Parietal lobe (tissue), 1 donor: Measurements from ENCODE around the gene CAPRIN2. TPM values are rescaled to one million over a fixed set of nuclear protein-coding genes. Genes with fewer than 3 reads are reported as not detected.

Experiments
- total RNA-seq: library from RNA; depleted of rRNA; stranded (reverse); fragments of >200 nt; gene quantifications from one replicate; pipeline ENCODE4 v1.2.3, GENCODE V29; 2014

CAPRIN2 gene, protein sequence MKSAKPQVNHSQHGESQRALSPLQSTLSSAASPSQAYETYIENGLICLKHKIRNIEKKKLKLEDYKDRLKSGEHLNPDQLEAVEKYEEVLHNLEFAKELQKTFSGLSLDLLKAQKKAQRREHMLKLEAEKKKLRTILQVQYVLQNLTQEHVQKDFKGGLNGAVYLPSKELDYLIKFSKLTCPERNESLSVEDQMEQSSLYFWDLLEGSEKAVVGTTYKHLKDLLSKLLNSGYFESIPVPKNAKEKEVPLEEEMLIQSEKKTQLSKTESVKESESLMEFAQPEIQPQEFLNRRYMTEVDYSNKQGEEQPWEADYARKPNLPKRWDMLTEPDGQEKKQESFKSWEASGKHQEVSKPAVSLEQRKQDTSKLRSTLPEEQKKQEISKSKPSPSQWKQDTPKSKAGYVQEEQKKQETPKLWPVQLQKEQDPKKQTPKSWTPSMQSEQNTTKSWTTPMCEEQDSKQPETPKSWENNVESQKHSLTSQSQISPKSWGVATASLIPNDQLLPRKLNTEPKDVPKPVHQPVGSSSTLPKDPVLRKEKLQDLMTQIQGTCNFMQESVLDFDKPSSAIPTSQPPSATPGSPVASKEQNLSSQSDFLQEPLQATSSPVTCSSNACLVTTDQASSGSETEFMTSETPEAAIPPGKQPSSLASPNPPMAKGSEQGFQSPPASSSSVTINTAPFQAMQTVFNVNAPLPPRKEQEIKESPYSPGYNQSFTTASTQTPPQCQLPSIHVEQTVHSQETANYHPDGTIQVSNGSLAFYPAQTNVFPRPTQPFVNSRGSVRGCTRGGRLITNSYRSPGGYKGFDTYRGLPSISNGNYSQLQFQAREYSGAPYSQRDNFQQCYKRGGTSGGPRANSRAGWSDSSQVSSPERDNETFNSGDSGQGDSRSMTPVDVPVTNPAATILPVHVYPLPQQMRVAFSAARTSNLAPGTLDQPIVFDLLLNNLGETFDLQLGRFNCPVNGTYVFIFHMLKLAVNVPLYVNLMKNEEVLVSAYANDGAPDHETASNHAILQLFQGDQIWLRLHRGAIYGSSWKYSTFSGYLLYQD
- 101 TPM for total RNA-seq

DNA sequence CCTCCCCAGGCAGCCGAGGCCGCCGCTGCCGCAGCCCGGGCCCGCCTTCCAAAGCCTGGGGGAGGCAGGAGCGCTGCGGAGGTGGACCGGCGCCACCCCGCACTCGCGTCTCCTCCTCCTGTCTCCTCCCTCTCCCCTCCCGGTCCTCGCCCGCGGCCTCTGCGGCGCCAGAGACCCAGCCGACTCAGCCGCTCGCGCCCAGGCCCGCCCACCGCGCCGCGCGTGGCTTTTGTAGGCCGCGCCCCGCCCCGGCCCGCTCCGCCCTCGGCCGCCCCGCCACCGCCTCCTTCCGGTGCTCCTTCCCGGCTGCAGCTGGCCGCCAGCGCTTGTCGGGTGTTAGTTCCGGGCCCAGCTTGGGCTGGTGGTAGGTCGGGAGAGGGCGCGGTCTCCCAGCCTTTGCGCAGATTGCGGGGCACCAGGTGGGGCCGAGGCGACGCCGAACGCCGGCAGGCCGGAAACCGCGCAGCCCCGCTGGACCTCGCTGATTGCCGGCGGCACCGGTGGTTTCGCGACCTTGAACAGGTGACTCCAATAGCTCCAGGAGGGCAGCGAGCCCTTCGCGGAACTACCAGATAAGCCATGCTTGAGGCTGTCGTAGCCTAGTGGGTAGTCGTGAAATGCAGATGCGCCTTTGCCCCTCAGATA is at the start of gene CAPRIN2:
Gene CAPRIN2 (minus strand): TSS at position 202 of the 645 bp plus-strand sequence. CDS start 1,431 bp downstream, outside the sequence.

GRCh38 chr12:30695199-30696102 is 59.3 kb downstream of the CAPRIN2 start, which contains the start of gene IPO8:
Gene IPO8 (minus strand): TSS chr12:30695869. CDS start chr12:30695647, 222 bp downstream.

Other genes with a start within 250 kb of the CAPRIN2 start
- 58.2 TPM for gene IPO8, start 59.1 kb downstream of the CAPRIN2 start, total RNA-seq
- gene TSPAN11, start 171.8 kb upstream of the CAPRIN2 start, total RNA-seq, result 13.8 TPM